Measurements from ENCODE around the gene FAM156A.
"Not testable (repeated sequence)": the region's sequence is repeated elsewhere in the genome, so short reads cannot be mapped to it uniquely, and the experiment has no call there.

Gene FAM156A

DNA sequence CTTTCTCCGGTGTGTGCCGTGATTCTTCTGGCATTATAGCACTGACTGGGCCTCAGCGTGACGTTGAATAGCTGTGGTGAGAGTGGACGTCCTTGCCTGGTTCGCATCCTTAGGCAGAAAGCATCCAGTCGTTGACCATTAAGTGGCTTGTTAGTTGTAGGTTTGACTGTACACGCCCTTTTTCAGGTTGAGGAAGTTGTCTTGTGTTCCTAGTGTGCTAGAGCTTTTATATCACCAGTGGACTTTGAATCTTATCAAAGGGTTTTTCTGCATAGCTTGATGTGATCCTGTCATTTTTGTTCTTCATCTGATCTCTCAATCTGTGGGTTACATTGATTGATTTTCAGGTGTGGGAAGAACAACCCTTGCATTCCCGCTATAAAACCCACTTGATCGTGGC is 52.8 kb downstream of the FAM156A start:
- DNase-seq (ENCODE audit: low read depth in 2 of 2), result not testable (repeated sequence)
